Activated CD4-positive, alpha-beta T cell treated with anti-CD3 and anti-CD28 coated beads for 36 hours (primary cell): Measurements from ENCODE around the gene FMNL1. TPM values are rescaled to one million over a fixed set of nuclear protein-coding genes. Genes with fewer than 3 reads are reported as not detected.
"Not testable (repeated sequence)": the region's sequence is repeated elsewhere in the genome, so short reads cannot be mapped to it uniquely, and the experiment has no call there.

ENCODE experiments used
- ATAC-seq: fragments of 200-7000 bp; cut with Tn5 transposase; one replicate; pipeline ENCODE4 v1.10.0; 2021; ENCODE audit warnings: mild to moderate bottlenecking, moderate library complexity
- CTCF ChIA-PET: fragments of 350-600 bp; sonication (Branson Sonifier 250); formaldehyde crosslinking; loops from one replicate; lab custom pipeline; 2021; ENCODE audit warnings: antibody characterized with exemption; lab: Charles Lee
- POLR2A ChIA-PET: fragments of 350-600 bp; sonication (Branson Sonifier 250); formaldehyde crosslinking; loops from one replicate; lab custom pipeline; 2021; ENCODE audit warnings: antibody characterized with exemption, inconsistent platforms; lab: Charles Lee
- DNase-seq: peaks from one replicate; pipeline ENCODE4 v3.0.0-alpha.2; 2020
- H3K27ac Mint-ChIP-seq: one replicate; pipeline ENCODE4 v1.8.0; 2021; ENCODE audit warnings: mixed read lengths
- H3K27me3 Mint-ChIP-seq: one replicate; pipeline ENCODE4 v1.8.0; 2021; ENCODE audit warnings: mixed read lengths
- H3K36me3 Mint-ChIP-seq: one replicate; pipeline ENCODE4 v1.8.0; 2021; ENCODE audit warnings: low read depth, mixed read lengths
- H3K4me1 Mint-ChIP-seq: one replicate; pipeline ENCODE4 v1.8.0; 2021; ENCODE audit warnings: mixed read lengths
- H3K4me3 Mint-ChIP-seq: one replicate; pipeline ENCODE4 v1.8.0; 2021; ENCODE audit warnings: mild to moderate bottlenecking, moderate library complexity, mixed read lengths
- H3K9me3 Mint-ChIP-seq: one replicate; pipeline ENCODE4 v1.8.0; 2021; ENCODE audit warnings: low read depth, mixed read lengths
- intact Hi-C, 2 experiments: fragments of 100-400 bp; cut with DNase I in 1 of 2; cut with micrococcal nuclease in 1 of 2; formaldehyde crosslinking; loops; one replicate each; pipeline versions ENCODE4 v1.14.2 to v1.15.1; 2022 to 2024; cut with DNase I, micrococcal nuclease
- total RNA-seq, 2 experiments: library from RNA; stranded (reverse); gene quantifications; one replicate each; pipeline ENCODE4 v1.2.3, GENCODE V29; 2021

Gene FMNL1
- total RNA-seq, 2 experiments from 2014 or later, result 268 to 295 TPM

DNA sequence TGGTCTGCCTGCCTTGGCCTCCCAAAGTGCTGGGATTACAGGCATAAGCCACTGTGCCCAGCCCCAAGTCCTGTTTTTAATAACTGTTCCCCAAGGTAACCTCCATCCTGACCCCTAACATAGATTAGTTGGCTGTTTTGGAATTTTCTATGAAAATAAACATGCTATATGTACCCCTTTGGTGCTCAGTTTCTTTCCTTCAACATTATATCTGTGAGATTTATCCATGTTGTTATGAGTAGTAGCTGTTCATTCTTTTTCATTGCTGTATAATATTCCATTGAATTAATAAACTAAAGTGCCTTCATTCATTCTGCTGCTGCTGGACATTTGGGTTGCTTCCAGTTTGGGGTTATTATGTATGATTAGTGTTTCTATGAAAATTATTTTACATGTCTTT lies 26.3 kb upstream of the FMNL1 start:
- ChIA-PET CTCF (interaction anchor here (0.6 to 10.7 kb wide), 3 partner anchors 43 to 61 kb away, joined by 4 to 201 read pairs (median 6); partner anchors contain the start of genes ACBD4 and PLCD3), POLR2A (interaction anchor here (0.6 to 1.0 kb wide), 2 partner anchors 11 to 1053 kb away, joined by 3 to 5 read pairs; no protein-coding TSS in a partner anchor)
- Mint-ChIP-seq H3K9me3 (peaks cover 2% of the 10 kb centered on the region), H3K27ac (no peak overlapping the region), H3K4me3 (no peak overlapping the region), H3K36me3 (no peaks in the 10 kb centered on the region), H3K27me3 (no peaks in the 10 kb centered on the region), H3K4me1 (peaks cover 2% of the 10 kb centered on the region)
- intact Hi-C loops, result loop anchor here (5.0 to 10.0 kb wide), 3 partner anchors 33 to 421 kb away; partner anchors contain the start of gene HEXIM2 (in 1 of the 2)
- ATAC-seq (no peak), DNase-seq (no peak)

DNA sequence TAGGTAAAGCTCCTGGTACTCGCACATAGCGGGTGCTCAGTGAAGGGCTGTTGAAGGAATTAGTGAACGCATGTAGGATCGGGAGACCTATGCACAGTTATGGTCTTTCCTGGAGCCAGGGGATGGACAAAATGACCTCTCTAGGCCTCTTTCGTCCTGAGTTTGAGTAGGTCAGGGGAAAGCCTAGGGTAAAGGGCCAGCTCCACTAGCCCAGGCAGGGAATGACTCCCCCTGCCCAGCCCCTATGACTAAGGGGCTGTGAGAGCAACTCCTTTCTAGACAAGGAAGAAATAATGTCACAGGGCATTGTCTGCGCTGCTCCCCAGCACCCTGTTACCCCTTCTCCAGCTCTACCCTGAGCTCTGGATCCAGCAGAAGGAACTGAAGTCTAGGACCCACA lies 24.6 kb upstream of the FMNL1 start:
- no peak for DNase-seq
- H3K27ac Mint-ChIP-seq, result no peak overlapping the region
- no peak overlapping the region for H3K4me3 Mint-ChIP-seq
- peaks cover 2% of the 10 kb centered on the region for H3K4me1 Mint-ChIP-seq
- peaks cover 2% of the 10 kb centered on the region for H3K9me3 Mint-ChIP-seq
- ChIA-PET POLR2A (interaction anchor here (1.3 kb wide), 3 partner anchors 45 to 62 kb away, joined by 8 to 25 read pairs (median 9); partner anchors contain the start of genes ACBD4 and HEXIM1), CTCF (interaction anchor here (0.6 to 10.7 kb wide), 37 partner anchors 9 to 193 kb away, joined by 3 to 201 read pairs (median 5); partner anchors contain the start of genes ACBD4, HEXIM1, HEXIM2 and PLCD3)
- no peaks in the 10 kb centered on the region for H3K36me3 Mint-ChIP-seq
- no peaks in the 10 kb centered on the region for H3K27me3 Mint-ChIP-seq
- intact Hi-C loops, result loop anchor here (1.0 to 10.0 kb wide), 6 partner anchors 24 to 422 kb away; partner anchors contain the start of genes ACBD4 (in 2 of the 2) and HEXIM2 (in 1 of the 2)
- ATAC-seq, result no peak

DNA sequence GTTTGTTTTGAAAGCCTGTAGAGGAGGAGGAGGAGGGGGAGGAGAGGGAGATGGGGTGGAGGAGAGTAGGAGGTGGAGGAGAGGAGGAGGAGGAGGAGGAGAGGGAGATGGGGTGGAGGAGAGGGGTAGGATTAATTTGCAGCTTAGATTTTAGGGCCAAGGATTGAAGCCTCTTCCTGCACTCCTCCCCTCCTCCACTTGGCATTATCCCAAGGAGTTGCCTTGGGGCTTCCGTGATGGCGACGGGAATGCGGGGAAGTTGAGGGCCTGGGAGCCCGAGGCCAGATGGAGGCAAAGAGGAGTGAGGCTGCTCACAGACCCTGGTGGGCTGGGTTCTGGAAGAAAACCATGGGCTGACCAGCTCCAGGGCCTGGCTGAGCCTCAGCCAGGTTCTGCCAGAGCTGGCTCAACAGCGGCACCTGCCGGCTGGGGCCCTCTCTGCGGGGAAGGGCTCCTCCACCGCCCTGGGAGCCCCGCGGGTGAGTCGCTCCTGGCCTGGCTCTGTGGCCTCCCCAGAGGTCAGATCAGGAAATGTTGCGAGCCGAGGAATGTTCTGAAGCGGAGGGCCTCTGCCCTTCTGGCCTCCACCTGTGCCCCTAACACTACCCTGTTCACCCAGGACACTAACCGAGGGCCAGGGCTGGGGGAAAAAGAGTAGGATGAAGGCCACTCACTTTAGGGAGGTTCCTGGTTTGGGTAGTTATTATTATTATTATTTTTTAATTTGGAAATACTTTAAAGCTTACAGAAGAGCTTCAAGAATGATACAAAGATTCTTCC lies 23.9 kb upstream of the FMNL1 start:
- no peak overlapping the region for H3K4me3 Mint-ChIP-seq
- H3K27me3 Mint-ChIP-seq, result no peaks in the 10 kb centered on the region
- intact Hi-C loops, result loop anchor here (1.0 to 10.0 kb wide), 6 partner anchors 25 to 423 kb away; partner anchors contain the start of genes ACBD4 (in 2 of the 2) and HEXIM2 (in 1 of the 2)
- peaks cover 2% of the 10 kb centered on the region for H3K9me3 Mint-ChIP-seq
- CTCF ChIA-PET, result interaction anchor here (0.6 to 10.7 kb wide), 41 partner anchors 9 to 195 kb away, joined by 3 to 201 read pairs (median 4); partner anchors contain the start of genes ACBD4, HEXIM1, HEXIM2 and PLCD3
- peak; percentile 95 for DNase-seq
- no peaks in the 10 kb centered on the region for H3K36me3 Mint-ChIP-seq
- ATAC-seq, result peak; percentile 100
- H3K27ac Mint-ChIP-seq, result no peak overlapping the region
- POLR2A ChIA-PET, result interaction anchor here (1.3 kb wide), 3 partner anchors 46 to 62 kb away, joined by 8 to 25 read pairs (median 9); partner anchors contain the start of genes ACBD4 and HEXIM1
- peaks cover 2% of the 10 kb centered on the region for H3K4me1 Mint-ChIP-seq

DNA sequence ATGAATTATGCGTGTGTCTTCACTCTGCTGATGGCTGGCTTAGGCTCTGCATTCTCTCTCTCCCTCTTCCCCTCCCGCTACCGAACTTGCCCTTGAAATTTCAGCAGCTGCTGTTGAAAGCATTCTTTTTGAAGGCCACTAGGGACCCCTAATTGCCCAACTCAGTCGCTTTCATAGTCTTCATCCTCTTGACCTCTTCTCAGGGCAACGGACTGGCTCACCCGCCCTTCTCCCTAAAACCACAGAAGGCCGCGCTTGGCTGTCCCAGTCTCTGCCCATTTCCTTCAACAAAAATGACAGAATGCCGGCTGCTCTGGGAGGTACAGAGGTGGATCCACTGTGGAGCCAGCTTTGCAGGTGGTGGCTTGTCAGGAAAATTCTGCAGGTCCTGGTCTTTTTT lies 21.0 kb upstream of the FMNL1 start:
- Mint-ChIP-seq H3K36me3 (no peaks in the 10 kb centered on the region), H3K27me3 (no peaks in the 10 kb centered on the region), H3K4me1 (peaks cover 2% of the 10 kb centered on the region), H3K9me3 (no peaks in the 10 kb centered on the region), H3K27ac (no peak overlapping the region), H3K4me3 (no peak overlapping the region)
- CTCF ChIA-PET, result interaction anchor here (10.7 kb wide), 1 partner anchor 66 kb away, joined by 201 read pairs; the partner anchor contains the start of genes ACBD4 and PLCD3
- ATAC-seq, result no peak
- POLR2A ChIA-PET, result no interaction called here
- no peak for DNase-seq
- intact Hi-C loops, result loop anchor here in 1 of 2 experiments (5.0 kb wide), 1 partner anchor 37 kb away; no protein-coding TSS in a partner anchor

DNA sequence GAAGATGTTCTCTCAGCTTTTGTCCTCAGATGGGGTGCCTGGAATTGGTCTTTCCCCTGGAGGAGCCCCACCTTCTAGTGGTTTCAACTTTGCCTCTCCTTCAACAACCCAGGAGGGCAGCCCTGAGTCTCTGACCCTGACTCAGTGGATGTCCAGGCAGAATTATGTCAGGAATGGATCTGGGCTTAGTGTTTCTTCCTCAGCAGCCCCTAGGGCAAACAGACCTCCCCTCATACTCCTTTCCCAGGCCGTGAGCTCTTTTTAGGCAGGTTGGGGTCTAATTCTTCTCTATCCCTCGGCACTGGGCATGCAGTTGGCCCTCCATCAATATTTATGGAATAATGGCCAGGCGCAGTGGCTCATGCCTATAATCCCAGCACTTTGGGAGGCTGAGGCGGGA lies 20.2 kb upstream of the FMNL1 start:
- Mint-ChIP-seq H3K4me3 (no peak overlapping the region), H3K36me3 (no peaks in the 10 kb centered on the region), H3K27me3 (no peaks in the 10 kb centered on the region), H3K4me1 (peaks cover 2% of the 10 kb centered on the region), H3K27ac (no peak overlapping the region), H3K9me3 (no peaks in the 10 kb centered on the region)
- DNase-seq (no peak), ATAC-seq (no peak)
- intact Hi-C loops, result loop anchor here in 1 of 2 experiments (5.0 kb wide), 1 partner anchor 36 kb away; no protein-coding TSS in a partner anchor
- CTCF ChIA-PET, result interaction anchor here (0.8 to 10.7 kb wide), 4 partner anchors 34 to 280 kb away, joined by 4 to 201 read pairs (median 4); partner anchors contain the start of genes ACBD4 and PLCD3
- POLR2A ChIA-PET, result interaction anchor here (0.6 kb wide), 1 partner anchor 51 kb away, joined by 4 read pairs; no protein-coding TSS in a partner anchor

DNA sequence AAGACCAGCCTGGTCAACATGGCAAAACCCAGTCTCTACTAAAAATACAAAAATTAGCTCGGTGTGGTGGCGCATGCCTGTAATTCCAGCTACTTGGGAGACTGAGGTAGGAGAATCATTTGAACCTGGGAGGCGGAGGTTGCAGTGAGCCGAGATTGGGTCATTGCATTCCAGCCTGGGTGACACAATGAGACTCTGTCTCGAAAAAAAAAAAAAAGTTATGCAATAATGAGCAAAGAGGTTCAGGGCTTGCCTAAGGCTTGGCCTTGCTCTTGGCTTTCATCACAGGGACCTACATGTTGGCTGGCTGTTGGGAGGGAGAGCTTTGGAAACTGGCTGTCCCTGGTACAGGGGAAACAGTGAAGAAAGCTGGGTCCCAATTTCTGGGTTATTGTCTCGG lies 19.8 kb upstream of the FMNL1 start:
- not testable (repeated sequence) for H3K4me1 Mint-ChIP-seq, H3K4me3 Mint-ChIP-seq, DNase-seq, H3K27ac Mint-ChIP-seq, H3K9me3 Mint-ChIP-seq, ATAC-seq, H3K27me3 Mint-ChIP-seq, H3K36me3 Mint-ChIP-seq
- intact Hi-C loops, result loop anchor here in 1 of 2 experiments (5.0 kb wide), 1 partner anchor 35 kb away; no protein-coding TSS in a partner anchor
- ChIA-PET CTCF (interaction anchor here (0.8 to 10.7 kb wide), 4 partner anchors 33 to 281 kb away, joined by 4 to 201 read pairs (median 4); partner anchors contain the start of genes ACBD4 and PLCD3), POLR2A (interaction anchor here (0.6 kb wide), 1 partner anchor 104 kb away, joined by 5 read pairs; no protein-coding TSS in a partner anchor)

DNA sequence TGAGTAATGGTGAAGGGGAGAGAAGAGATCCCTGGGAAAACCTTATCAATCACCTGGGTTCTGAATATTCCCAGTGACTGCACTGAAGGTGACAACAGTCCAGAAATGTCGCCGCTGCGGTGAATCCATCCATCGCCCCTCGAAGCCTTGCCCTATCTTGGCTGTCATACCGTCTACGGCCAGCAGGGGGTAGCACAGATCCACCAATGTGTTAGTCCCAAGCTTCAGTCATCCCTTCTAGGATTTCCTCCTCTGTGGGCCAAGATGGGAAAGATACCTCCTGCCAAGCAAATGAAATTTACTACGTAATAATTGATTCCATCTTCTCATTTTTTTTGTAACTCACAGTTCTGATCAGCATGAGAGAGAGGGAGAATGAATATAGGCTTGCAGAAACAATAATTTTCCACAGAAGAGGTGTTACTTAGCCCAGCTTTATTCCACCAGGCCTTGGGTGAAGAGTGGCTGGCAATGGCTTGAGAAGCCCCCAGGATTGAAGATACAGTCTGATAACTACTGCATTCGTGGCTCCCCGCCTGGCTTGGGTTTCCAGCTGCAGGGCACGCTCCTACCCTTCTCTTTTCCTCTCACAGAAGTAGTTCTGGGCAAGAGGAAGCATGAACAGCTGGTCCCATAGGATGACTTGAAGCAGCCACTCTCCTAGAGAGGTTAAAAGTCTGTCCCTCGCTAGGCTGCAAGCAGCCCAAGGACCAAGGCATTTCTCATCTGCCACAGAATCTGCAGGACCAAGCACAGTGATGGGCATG lies 2.6 kb upstream of the FMNL1 start:
- H3K27ac Mint-ChIP-seq, result peak overlapping the region; percentile 79
- ATAC-seq, result no peak

DNA sequence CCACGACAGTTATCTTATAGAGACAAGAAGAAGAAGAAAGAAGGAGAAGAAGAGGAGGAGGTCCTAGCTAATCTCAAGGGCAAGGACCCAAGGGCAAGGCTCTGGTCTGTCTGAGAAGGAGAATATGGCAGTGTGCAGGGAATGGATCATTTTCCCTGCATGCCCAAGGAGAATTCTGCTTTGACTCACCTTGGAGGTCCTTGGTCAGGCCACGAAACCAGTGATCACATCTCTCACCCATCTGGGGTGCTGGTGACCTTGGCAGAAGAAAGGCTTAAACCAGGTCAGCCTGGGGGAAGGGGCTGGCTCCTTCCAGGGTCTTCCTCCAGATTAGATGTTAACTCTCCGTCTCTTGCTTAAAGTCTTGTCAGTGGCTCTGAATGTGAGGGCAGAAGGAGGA lies 1.6 kb upstream of the FMNL1 start:
- H3K36me3 Mint-ChIP-seq, result peaks cover 68% of the 10 kb centered on the region
- ChIA-PET CTCF (interaction anchor here (0.5 to 9.3 kb wide), 33 partner anchors 13 to 1863 kb away, joined by 3 to 334 read pairs (median 8); partner anchors contain the start of gene ACBD4), POLR2A (interaction anchor here (0.6 to 1.8 kb wide), 5 partner anchors 7 to 97 kb away, joined by 3 to 6 read pairs (median 4); partner anchors contain the start of gene MAP3K14)
- DNase-seq (no peak), ATAC-seq (no peak)
- peak overlapping the region; percentile 78 for H3K4me3 Mint-ChIP-seq
- H3K27ac Mint-ChIP-seq, result peak overlapping the region; percentile 79
- no peaks in the 10 kb centered on the region for H3K9me3 Mint-ChIP-seq
- intact Hi-C loops, result no loop called here
- H3K27me3 Mint-ChIP-seq, result no peaks in the 10 kb centered on the region
- H3K4me1 Mint-ChIP-seq, result peaks cover 37% of the 10 kb centered on the region

More for the DNA sequence above, 2.6 kb upstream of the FMNL1 start:
- intact Hi-C loops, result loop anchor here (1.0 to 2.0 kb wide), 5 partner anchors 16 to 366 kb away; partner anchors contain the start of gene SPATA32 (in 2 of the 2)
- CTCF ChIA-PET, result interaction anchor here (0.5 to 9.3 kb wide), 52 partner anchors 11 to 790 kb away, joined by 3 to 334 read pairs (median 4); partner anchors contain the start of gene ACBD4
- DNase-seq, result peak; percentile 92
- Mint-ChIP-seq H3K27me3 (no peaks in the 10 kb centered on the region), H3K36me3 (peaks cover 69% of the 10 kb centered on the region), H3K9me3 (no peaks in the 10 kb centered on the region), H3K4me3 (peak overlapping the region; percentile 78), H3K4me1 (peaks cover 33% of the 10 kb centered on the region)
- POLR2A ChIA-PET, result interaction anchor here (1.0 to 1.8 kb wide), 4 partner anchors 11 to 98 kb away, joined by 3 to 6 read pairs (median 5); partner anchors contain the start of gene MAP3K14

DNA sequence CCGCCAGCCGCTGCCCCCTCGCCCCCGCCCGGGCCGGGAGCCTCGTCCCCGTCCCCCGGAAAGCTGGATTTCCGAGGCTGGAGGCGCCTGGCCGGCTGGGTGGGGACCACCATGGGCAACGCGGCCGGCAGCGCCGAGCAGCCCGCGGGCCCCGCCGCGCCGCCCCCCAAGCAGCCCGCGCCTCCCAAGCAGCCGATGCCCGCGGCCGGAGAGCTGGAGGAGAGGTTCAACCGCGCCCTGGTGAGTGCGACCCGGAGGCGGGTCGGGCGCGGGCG lies 266 bp downstream of the FMNL1 start:
- intact Hi-C loops, result no loop called here
- POLR2A ChIA-PET, result interaction anchor here (0.8 to 2.3 kb wide), 3 partner anchors 73 to 95 kb away, joined by 3 to 11 read pairs (median 3); partner anchors contain the start of genes HEXIM1 and MAP3K14

More for the DNA sequence above, 266 bp downstream of the FMNL1 start:
- peak overlapping the region; percentile 94 for H3K4me3 Mint-ChIP-seq
- CTCF ChIA-PET, result interaction anchor here (0.6 to 9.3 kb wide), 4 partner anchors 11 to 688 kb away, joined by 4 to 334 read pairs (median 42); partner anchors contain the start of gene ACBD4
- peaks cover 56% of the 10 kb centered on the region for H3K36me3 Mint-ChIP-seq
- H3K27me3 Mint-ChIP-seq, result no peaks in the 10 kb centered on the region
- peaks cover 42% of the 10 kb centered on the region for H3K4me1 Mint-ChIP-seq
- DNase-seq (no peak), ATAC-seq (no peak)
- H3K27ac Mint-ChIP-seq, result no peak overlapping the region
- no peaks in the 10 kb centered on the region for H3K9me3 Mint-ChIP-seq
